Neutrophil (primary cell): ENCODE results near the gene NUTF2.

Experiments used
- H3K27ac ChIP-seq: fragments of 200-600 bp; sonication (generic); 2 replicates; pipeline ENCODE4 v1.5.1; 2016; ENCODE audit warnings: mild to moderate bottlenecking, moderate library complexity
- H3K27me3 ChIP-seq: fragments of 200-600 bp; sonication (generic); 2 replicates; pipeline ENCODE4 v1.6.0; 2016; ENCODE audit warnings: mild to moderate bottlenecking
- H3K36me3 ChIP-seq: fragments of 200-600 bp; sonication (generic); 2 replicates; pipeline ENCODE4 v1.5.1; 2017
- H3K4me1 ChIP-seq, 2 experiments: fragments of 200-600 bp in 1 of 2; sonication (generic) in 1 of 2; 1 replicate in 1 of 2; 2 replicates in 1 of 2; pipeline versions ENCODE4 v1.5.1 to v1.6.1; 2013 to 2016; ENCODE audit warnings: low read depth in 1 of 2, low read length in 1 of 2, mild to moderate bottlenecking in 1 of 2, moderate library complexity in 1 of 2; ENCODE audit not compliant: control insufficient read depth in 1 of 2, insufficient read depth in 1 of 2
- H3K4me3 ChIP-seq, 2 experiments: fragments of 200-600 bp in 1 of 2; sonication (generic) in 1 of 2; 1 replicate in 1 of 2; 2 replicates in 1 of 2; pipeline ENCODE4 v1.5.1; 2013 to 2016; ENCODE audit warnings: low read depth in 1 of 2, low read length in 1 of 2, mild to moderate bottlenecking in 1 of 2, moderate library complexity in 1 of 2
- H3K9me3 ChIP-seq: fragments of 200-600 bp; sonication (generic); 2 replicates; pipeline ENCODE4 v1.5.1; 2016
- TF ChIP-seq, protein P1 (sequence below): fragments of 200-600 bp; sonication (generic); IDR thresholded peaks from 2 replicates; pipeline ENCODE4 v1.5.1; 2016; ENCODE audit warnings: antibody characterized with exemption

The NUTF2 gene

DNA sequence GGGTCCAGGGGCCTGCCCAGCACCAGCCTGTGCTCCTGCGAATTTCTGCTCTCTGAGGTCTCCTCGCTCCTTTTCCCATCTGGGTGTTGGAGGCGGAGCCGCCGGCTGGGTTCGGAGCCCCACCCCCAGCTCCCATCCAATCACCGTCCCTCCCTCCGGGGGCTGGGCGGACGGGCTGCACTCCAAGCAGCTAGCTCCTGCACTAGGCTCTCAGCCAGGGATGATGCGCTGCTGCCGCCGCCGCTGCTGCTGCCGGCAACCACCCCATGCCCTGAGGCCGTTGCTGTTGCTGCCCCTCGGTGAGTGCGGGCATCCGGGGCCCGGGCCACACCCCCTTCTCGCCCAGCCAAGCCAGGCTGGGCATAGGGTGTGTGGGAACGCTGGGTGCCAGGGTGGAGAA lies 38.0 kb downstream of the NUTF2 start, which contains the start of gene NRN1L:
TSS of gene NRN1L (plus strand) at position 202 of the 400 bp plus-strand sequence. CDS start at position 221, 19 bp downstream.
- TF ChIP-seq, protein P1, sequence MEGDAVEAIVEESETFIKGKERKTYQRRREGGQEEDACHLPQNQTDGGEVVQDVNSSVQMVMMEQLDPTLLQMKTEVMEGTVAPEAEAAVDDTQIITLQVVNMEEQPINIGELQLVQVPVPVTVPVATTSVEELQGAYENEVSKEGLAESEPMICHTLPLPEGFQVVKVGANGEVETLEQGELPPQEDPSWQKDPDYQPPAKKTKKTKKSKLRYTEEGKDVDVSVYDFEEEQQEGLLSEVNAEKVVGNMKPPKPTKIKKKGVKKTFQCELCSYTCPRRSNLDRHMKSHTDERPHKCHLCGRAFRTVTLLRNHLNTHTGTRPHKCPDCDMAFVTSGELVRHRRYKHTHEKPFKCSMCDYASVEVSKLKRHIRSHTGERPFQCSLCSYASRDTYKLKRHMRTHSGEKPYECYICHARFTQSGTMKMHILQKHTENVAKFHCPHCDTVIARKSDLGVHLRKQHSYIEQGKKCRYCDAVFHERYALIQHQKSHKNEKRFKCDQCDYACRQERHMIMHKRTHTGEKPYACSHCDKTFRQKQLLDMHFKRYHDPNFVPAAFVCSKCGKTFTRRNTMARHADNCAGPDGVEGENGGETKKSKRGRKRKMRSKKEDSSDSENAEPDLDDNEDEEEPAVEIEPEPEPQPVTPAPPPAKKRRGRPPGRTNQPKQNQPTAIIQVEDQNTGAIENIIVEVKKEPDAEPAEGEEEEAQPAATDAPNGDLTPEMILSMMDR, result no peak
- no peaks in the 10 kb centered on the region for H3K4me1 ChIP-seq
- H3K4me3 ChIP-seq, result no peak within 1 kb of the TSS
- peaks cover 73% of the 10 kb centered on the region for H3K36me3 ChIP-seq
- H3K27me3 ChIP-seq, result no peaks in the 10 kb centered on the region
- no peaks in the 10 kb centered on the region for H3K9me3 ChIP-seq
- peak within 1 kb of the TSS; percentile 15 for H3K27ac ChIP-seq

DNA sequence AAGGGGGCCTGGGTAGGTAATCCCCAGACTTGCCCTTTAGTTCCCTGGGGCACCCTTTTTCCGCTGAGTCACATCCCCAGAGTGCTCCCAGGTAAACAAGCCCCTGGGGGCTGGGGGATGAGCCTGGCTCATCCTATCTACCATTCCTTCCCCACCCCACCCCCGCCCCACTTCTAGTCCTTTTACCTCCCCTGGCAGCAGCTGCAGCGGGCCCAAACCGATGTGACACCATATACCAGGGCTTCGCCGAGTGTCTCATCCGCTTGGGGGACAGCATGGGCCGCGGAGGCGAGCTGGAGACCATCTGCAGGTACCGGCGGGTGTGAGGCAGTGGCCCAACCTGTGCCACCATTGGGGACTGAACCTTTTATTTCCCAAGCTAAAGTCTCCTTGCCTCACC lies 38.8 kb downstream of the NUTF2 start:
- no peak overlapping the region for H3K4me3 ChIP-seq
- TF ChIP-seq, protein P1, result no peak
- H3K9me3 ChIP-seq, result no peaks in the 10 kb centered on the region
- peaks cover 64% of the 10 kb centered on the region for H3K36me3 ChIP-seq
- H3K27ac ChIP-seq, result no peak overlapping the region
- H3K27me3 ChIP-seq, result no peaks in the 10 kb centered on the region
- no peaks in the 10 kb centered on the region for H3K4me1 ChIP-seq

DNA sequence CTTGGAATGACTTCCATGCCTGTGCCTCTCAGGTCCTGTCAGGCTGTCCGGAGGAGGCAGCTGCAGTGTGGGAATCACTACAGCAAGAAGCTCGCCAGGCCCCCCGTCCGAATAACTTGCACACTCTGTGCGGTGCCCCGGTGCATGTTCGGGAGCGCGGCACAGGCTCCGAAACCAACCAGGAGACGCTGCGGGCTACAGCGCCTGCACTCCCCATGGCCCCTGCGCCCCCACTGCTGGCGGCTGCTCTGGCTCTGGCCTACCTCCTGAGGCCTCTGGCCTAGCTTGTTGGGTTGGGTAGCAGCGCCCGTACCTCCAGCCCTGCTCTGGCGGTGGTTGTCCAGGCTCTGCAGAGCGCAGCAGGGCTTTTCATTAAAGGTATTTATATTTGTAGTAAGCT lies 39.2 kb downstream of the NUTF2 start:
- Histone ChIP-seq H3K9me3 (no peaks in the 10 kb centered on the region), H3K4me1 (no peaks in the 10 kb centered on the region), H3K36me3 (peaks cover 60% of the 10 kb centered on the region), H3K27ac (no peak overlapping the region), H3K4me3 (no peak overlapping the region), H3K27me3 (no peaks in the 10 kb centered on the region)
- TF ChIP-seq, protein P1, result no peak

DNA sequence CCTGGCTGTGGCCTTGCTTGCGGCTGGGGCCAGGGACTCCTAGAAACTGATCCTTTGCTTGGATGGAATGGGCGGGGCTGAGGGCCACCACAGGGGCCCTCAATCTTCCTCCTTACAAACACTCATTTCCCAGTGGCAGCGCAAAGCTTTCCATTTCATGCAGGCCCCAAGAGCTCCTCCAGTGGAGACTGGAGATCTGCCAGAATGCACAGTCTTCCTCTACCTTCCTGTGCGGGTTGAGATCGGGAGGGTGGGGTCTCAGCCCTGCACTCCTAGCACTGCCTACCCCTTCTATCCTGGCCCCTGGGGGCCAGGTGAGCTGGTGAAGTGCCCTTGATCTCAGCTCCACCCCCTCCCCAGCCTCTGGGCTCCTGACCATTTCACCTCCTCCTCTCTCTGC lies 39.7 kb downstream of the NUTF2 start:
- Histone ChIP-seq H3K4me3 (no peak overlapping the region), H3K27me3 (no peaks in the 10 kb centered on the region), H3K4me1 (no peaks in the 10 kb centered on the region), H3K9me3 (no peaks in the 10 kb centered on the region), H3K36me3 (peaks cover 56% of the 10 kb centered on the region), H3K27ac (no peak overlapping the region)
- TF ChIP-seq, protein P1, result no peak

GRCh38 chr16:67888331-67888730 lies 41.6 kb downstream of the NUTF2 start:
- Histone ChIP-seq H3K27me3 (no peaks in the 10 kb centered on the region), H3K4me3 (no peak overlapping the region), H3K4me1 (peaks cover 7 to 9% of the 10 kb centered on the region in 2 experiments), H3K27ac (no peak overlapping the region), H3K36me3 (peaks cover 36% of the 10 kb centered on the region), H3K9me3 (no peaks in the 10 kb centered on the region)
- TF ChIP-seq, protein P1, result no peak

GRCh38 chr16:67892375-67892774 lies 45.6 kb downstream of the NUTF2 start:
- TF ChIP-seq, protein P1, result no peak
- Histone ChIP-seq H3K4me1 (peaks cover 20 to 22% of the 10 kb centered on the region in 2 experiments), H3K36me3 (no peaks in the 10 kb centered on the region), H3K9me3 (no peaks in the 10 kb centered on the region), H3K27ac (peak overlapping the region; percentile 90), H3K27me3 (no peaks in the 10 kb centered on the region), H3K4me3 (peak overlapping the region; percentile 85 to 89)
